ENCODE results near the gene CTDSPL.

GRCh38 chr3:37946531-37946889 is 84.8 kb downstream of the CTDSPL start:
- no peak for TF ChIP-seq CTCF (IDR thresholded peaks at IDR 0.05; ENCODE audit: insufficient read depth, low read length)
- no peak for TF ChIP-seq POLR2AphosphoS5 (IDR thresholded peaks at IDR 0.05; ENCODE audit: low read depth)

All from HL-60 (cell line).